Measurements from ENCODE around the gene TSPAN9.
A peak's percentile ranks its signal among the peaks of the same experiment; 100 is the strongest.

The TSPAN9 gene

GRCh38 chr12:3123729-3124128 lies 46.5 kb downstream of the TSPAN9 start:
- DNase-seq (ENCODE audit: low read depth), result peak; percentile 52

GRCh38 chr12:3124917-3125316 lies 47.7 kb downstream of the TSPAN9 start:
- DNase-seq (ENCODE audit: low read depth), result no peak

- DNase-seq (ENCODE audit: low read depth), result no peak
Measured at GRCh38 chr12:3125674-3126073, 48.5 kb downstream of the TSPAN9 start.

GRCh38 chr12:3127832-3128231 lies 50.7 kb downstream of the TSPAN9 start:
- DNase-seq (ENCODE audit: low read depth), result peak; percentile 69

- DNase-seq (ENCODE audit: low read depth), result no peak
Measured at GRCh38 chr12:3128498-3129293, 51.5 kb downstream of the TSPAN9 start.

- DNase-seq (ENCODE audit: low read depth), result peak; percentile 85
Measured at GRCh38 chr12:3129301-3130056, 52.3 kb downstream of the TSPAN9 start.

- DNase-seq (ENCODE audit: low read depth), result no peak
Measured at GRCh38 chr12:3130057-3130830, 53.1 kb downstream of the TSPAN9 start.

- no peak for DNase-seq (ENCODE audit: low read depth)
Measured at GRCh38 chr12:3131129-3131528, 54.0 kb downstream of the TSPAN9 start.

GRCh38 chr12:3132636-3133404 lies 55.6 kb downstream of the TSPAN9 start:
- DNase-seq (ENCODE audit: low read depth), result peak; percentile 68

- no peak for DNase-seq (ENCODE audit: low read depth)
Measured at GRCh38 chr12:3133405-3133783, 56.2 kb downstream of the TSPAN9 start.

- DNase-seq (ENCODE audit: low read depth), result no peak
Measured at GRCh38 chr12:3134126-3134525, 56.9 kb downstream of the TSPAN9 start.

- DNase-seq (ENCODE audit: low read depth), result no peak
Measured at GRCh38 chr12:3134526-3135135, 57.5 kb downstream of the TSPAN9 start.

GRCh38 chr12:3135522-3136461 lies 58.6 kb downstream of the TSPAN9 start:
- DNase-seq (ENCODE audit: low read depth), result peak; percentile 69

GRCh38 chr12:3136641-3137267 lies 59.6 kb downstream of the TSPAN9 start:
- DNase-seq (ENCODE audit: low read depth), result no peak

GRCh38 chr12:3137268-3137781 lies 60.1 kb downstream of the TSPAN9 start:
- no peak for DNase-seq (ENCODE audit: low read depth)

GRCh38 chr12:3137814-3138445 lies 60.8 kb downstream of the TSPAN9 start:
- DNase-seq (ENCODE audit: low read depth), result no peak

GRCh38 chr12:3138941-3139511 lies 61.8 kb downstream of the TSPAN9 start:
- DNase-seq (ENCODE audit: low read depth), result no peak

GRCh38 chr12:3139760-3140159 lies 62.6 kb downstream of the TSPAN9 start:
- no peak for DNase-seq (ENCODE audit: low read depth)

GRCh38 chr12:3140284-3140683 lies 63.1 kb downstream of the TSPAN9 start:
- no peak for DNase-seq (ENCODE audit: low read depth)

Data from amniotic epithelial cell (primary cell).